Neural cell (in vitro differentiated cells): Measurements from ENCODE around the gene CSNK1G3. TPM values are rescaled to one million over a fixed set of nuclear protein-coding genes. Genes with fewer than 3 reads are reported as not detected.

Experiments used
- H2AFZ ChIP-seq: fragments of 200-600, 300-800 bp; sonication (generic), shearing (Covaris generic); 2 replicates; pipeline ENCODE4 v1.6.0; 2014; ENCODE audit warnings: low read depth, mild to moderate bottlenecking, antibody characterized with exemption, low read length, moderate library complexity
- H3F3A ChIP-seq: fragments of 200-600 bp; shearing (Covaris generic); 2 replicates; pipeline ENCODE4 v1.6.1; 2016; ENCODE audit warnings: mild to moderate bottlenecking, moderate library complexity, mixed read lengths, antibody characterized with exemption, low read length; ENCODE audit not compliant: insufficient read depth, poor library complexity, severe bottlenecking
- H3K27ac ChIP-seq: fragments of 200-600, 300-800 bp; sonication (generic), shearing (Covaris generic); 2 replicates; pipeline ENCODE4 v1.5.1; 2014; ENCODE audit warnings: mild to moderate bottlenecking, low read length, moderate library complexity
- H3K27me3 ChIP-seq: fragments of 300-800, 200-600 bp; sonication (generic), shearing (Covaris generic); 2 replicates; pipeline ENCODE4 v1.6.0; 2014; ENCODE audit warnings: mild to moderate bottlenecking, low read depth, low read length, moderate library complexity; ENCODE audit not compliant: insufficient read depth
- H3K36me3 ChIP-seq: fragments of 300-800, 200-600 bp; sonication (generic), shearing (Covaris generic); 2 replicates; pipeline ENCODE4 v1.5.1; 2014; ENCODE audit warnings: mild to moderate bottlenecking, antibody characterized with exemption, low read length, moderate library complexity; ENCODE audit not compliant: insufficient read depth
- H3K4me2 ChIP-seq: fragments of 300-800, 200-600 bp; sonication (generic), shearing (Covaris generic); 2 replicates; pipeline ENCODE4 v1.6.0; 2014; ENCODE audit warnings: mild to moderate bottlenecking, low read length
- H3K4me3 ChIP-seq: fragments of 300-800, 200-600 bp; sonication (generic), shearing (Covaris generic); 2 replicates; pipeline ENCODE4 v1.5.1; 2014; ENCODE audit warnings: mild to moderate bottlenecking, low read length, moderate library complexity
- H3K79me2 ChIP-seq: fragments of 200-600 bp; shearing (Covaris generic); replicated peaks from 2 replicates; pipeline ENCODE4 v1.6.0; 2014; ENCODE audit warnings: mild to moderate bottlenecking, low read length, moderate library complexity; ENCODE audit not compliant: insufficient read depth
- H3K9ac ChIP-seq: fragments of 300-800, 200-600 bp; sonication (generic), shearing (Covaris generic); 2 replicates; pipeline ENCODE4 v1.6.1; 2016; ENCODE audit warnings: mild to moderate bottlenecking, low read length, mixed read lengths
- H3K9me2 ChIP-seq: fragments of 200-600 bp; shearing (Covaris generic); 2 replicates; pipeline ENCODE4 v1.6.1; 2016; ENCODE audit warnings: mild to moderate bottlenecking, low read length, mixed read lengths; ENCODE audit not compliant: insufficient read depth
- H3K9me3 ChIP-seq: fragments of 200-600, 300-800 bp; sonication (generic), shearing (Covaris generic); 2 replicates; pipeline ENCODE4 v1.6.1; 2016; ENCODE audit warnings: mild to moderate bottlenecking, mixed run types, low read length, moderate library complexity, mixed read lengths
- H4K20me1 ChIP-seq: fragments of 200-600 bp; shearing (Covaris generic); 2 replicates; pipeline ENCODE4 v1.6.1; 2016; ENCODE audit warnings: mild to moderate bottlenecking, mixed run types; ENCODE audit not compliant: insufficient read depth
- EP300 ChIP-seq: fragments of 450-650 bp; conservative IDR thresholded peaks from 2 replicates; pipeline ENCODE4 v1.6.1; 2014; ENCODE audit warnings: antibody characterized with exemption, mild to moderate bottlenecking, moderate library complexity; ENCODE audit not compliant: poor library complexity, severe bottlenecking
- EZH2 ChIP-seq: fragments of 200-600, 300-800 bp; shearing (Covaris generic), sonication (generic); IDR thresholded peaks from 2 replicates; pipeline ENCODE4 v1.6.1; 2014; ENCODE audit warnings: antibody characterized with exemption, low read length, borderline replicate concordance, mild to moderate bottlenecking; ENCODE audit not compliant: insufficient read depth, poor library complexity, severe bottlenecking
- MXI1 ChIP-seq: fragments of 450-650 bp; conservative IDR thresholded peaks from 2 replicates; pipeline ENCODE4 v1.6.1; 2014; ENCODE audit warnings: antibody characterized with exemption, mild to moderate bottlenecking; ENCODE audit not compliant: poor library complexity, severe bottlenecking
- POLR2AphosphoS5 ChIP-seq: IDR thresholded peaks from 2 replicates; pipeline ENCODE4 v1.6.1; 2012
- RAD21 ChIP-seq: fragments of 450-650 bp; conservative IDR thresholded peaks from 2 replicates; pipeline ENCODE4 v1.6.1; 2014; ENCODE audit warnings: antibody characterized with exemption, mild to moderate bottlenecking, moderate library complexity
- REST ChIP-seq: IDR thresholded peaks from 2 replicates; pipeline ENCODE4 v1.6.1; 2012; ENCODE audit warnings: borderline replicate concordance
- SMC3 ChIP-seq: fragments of 450-650 bp; conservative IDR thresholded peaks from 2 replicates; pipeline ENCODE4 v1.6.1; 2014; ENCODE audit warnings: antibody characterized with exemption, mild to moderate bottlenecking, moderate library complexity; ENCODE audit not compliant: poor library complexity
- TAF1 ChIP-seq: IDR thresholded peaks from 2 replicates; pipeline ENCODE4 v1.6.1; 2012; ENCODE audit warnings: low read depth
- polyA plus RNA-seq: library from polyadenylated mRNA; depleted of rRNA; stranded (reverse); fragments of >200 nt; gene quantifications from 2 replicates; pipeline ENCODE4 v1.2.3, GENCODE V29; 2014
- TF ChIP-seq, protein P1 (sequence below): fragments of 450-650 bp; IDR thresholded peaks from 2 replicates; pipeline ENCODE4 v1.5.1; 2014; ENCODE audit warnings: antibody characterized with exemption, mild to moderate bottlenecking, moderate library complexity; ENCODE audit not compliant: poor library complexity, severe bottlenecking

Gene CSNK1G3
- polyA plus RNA-seq, 1 donor from 2014 or later = 29.1 TPM

- no peaks in the 10 kb centered on the region for H3F3A ChIP-seq
- H3K27me3 ChIP-seq = no peaks in the 10 kb centered on the region
- peaks cover 47% of the 10 kb centered on the region for H3K79me2 ChIP-seq
- H3K27ac ChIP-seq = no peak overlapping the region
- TF ChIP-seq SMC3 (no peak), MXI1 (no peak), POLR2AphosphoS5 (no peak), TAF1 (no peak), RAD21 (no peak), EP300 (no peak), REST (no peak), EZH2 (no peak)
- TF ChIP-seq, protein P1, sequence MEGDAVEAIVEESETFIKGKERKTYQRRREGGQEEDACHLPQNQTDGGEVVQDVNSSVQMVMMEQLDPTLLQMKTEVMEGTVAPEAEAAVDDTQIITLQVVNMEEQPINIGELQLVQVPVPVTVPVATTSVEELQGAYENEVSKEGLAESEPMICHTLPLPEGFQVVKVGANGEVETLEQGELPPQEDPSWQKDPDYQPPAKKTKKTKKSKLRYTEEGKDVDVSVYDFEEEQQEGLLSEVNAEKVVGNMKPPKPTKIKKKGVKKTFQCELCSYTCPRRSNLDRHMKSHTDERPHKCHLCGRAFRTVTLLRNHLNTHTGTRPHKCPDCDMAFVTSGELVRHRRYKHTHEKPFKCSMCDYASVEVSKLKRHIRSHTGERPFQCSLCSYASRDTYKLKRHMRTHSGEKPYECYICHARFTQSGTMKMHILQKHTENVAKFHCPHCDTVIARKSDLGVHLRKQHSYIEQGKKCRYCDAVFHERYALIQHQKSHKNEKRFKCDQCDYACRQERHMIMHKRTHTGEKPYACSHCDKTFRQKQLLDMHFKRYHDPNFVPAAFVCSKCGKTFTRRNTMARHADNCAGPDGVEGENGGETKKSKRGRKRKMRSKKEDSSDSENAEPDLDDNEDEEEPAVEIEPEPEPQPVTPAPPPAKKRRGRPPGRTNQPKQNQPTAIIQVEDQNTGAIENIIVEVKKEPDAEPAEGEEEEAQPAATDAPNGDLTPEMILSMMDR = no peak
- H4K20me1 ChIP-seq = no peaks in the 10 kb centered on the region
- H3K36me3 ChIP-seq = no peaks in the 10 kb centered on the region
- no peak overlapping the region for H3K9ac ChIP-seq
- H3K9me3 ChIP-seq = no peaks in the 10 kb centered on the region
- H3K4me2 ChIP-seq = no peak overlapping the region
- H3K9me2 ChIP-seq = no peaks in the 10 kb centered on the region
- no peak overlapping the region for H2AFZ ChIP-seq
- H3K4me3 ChIP-seq = no peak overlapping the region
Observed at GRCh38 chr5:123528065-123528464, 16.1 kb downstream of the CSNK1G3 start.

DNA sequence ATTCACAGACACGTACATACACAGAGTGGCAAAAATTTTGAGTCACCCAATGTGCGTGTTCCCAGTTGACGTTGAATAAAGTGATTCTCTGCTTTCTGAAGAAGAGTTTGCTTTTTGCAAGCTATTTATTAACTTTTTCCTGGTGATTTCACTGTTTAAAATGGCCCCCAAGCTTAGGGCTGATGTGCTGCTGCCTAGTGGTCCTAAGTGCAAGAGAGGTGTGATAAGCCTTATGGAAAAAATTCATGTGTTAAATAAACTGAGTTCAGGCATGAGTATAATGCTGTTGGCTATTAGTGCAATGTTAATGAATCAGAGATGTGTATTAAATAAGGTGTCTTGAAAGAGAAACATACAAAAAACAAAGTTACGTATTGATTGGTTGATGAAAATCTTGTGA is 16.9 kb downstream of the CSNK1G3 start:
- no peak for TF ChIP-seq POLR2AphosphoS5
- no peak for TF ChIP-seq RAD21
- no peak for TF ChIP-seq SMC3
- TF ChIP-seq MXI1 = no peak
- no peak for TF ChIP-seq REST
- TF ChIP-seq EP300 = no peak
- TF ChIP-seq EZH2 = no peak
- TF ChIP-seq TAF1 = no peak
- TF ChIP-seq, protein P1 = no peak
- Histone ChIP-seq H4K20me1 (no peaks in the 10 kb centered on the region), H3F3A (no peaks in the 10 kb centered on the region), H3K4me3 (no peak overlapping the region), H3K9me2 (no peaks in the 10 kb centered on the region), H3K36me3 (no peaks in the 10 kb centered on the region), H3K9ac (no peak overlapping the region), H3K79me2 (peaks cover 46% of the 10 kb centered on the region), H3K4me2 (no peak overlapping the region), H3K27ac (no peak overlapping the region), H3K27me3 (no peaks in the 10 kb centered on the region), H2AFZ (no peak overlapping the region), H3K9me3 (no peaks in the 10 kb centered on the region)
